ENCODE data around the gene MAPK8IP2. TPM values are rescaled to one million over a fixed set of nuclear protein-coding genes. Genes with fewer than 3 reads are reported as not detected.
A peak's percentile ranks its signal among the peaks of the same experiment; 100 is the strongest.

Gene MAPK8IP2
- total RNA-seq, 2 experiments from 2014 or later = 0.15 to 0.18 TPM

DNA sequence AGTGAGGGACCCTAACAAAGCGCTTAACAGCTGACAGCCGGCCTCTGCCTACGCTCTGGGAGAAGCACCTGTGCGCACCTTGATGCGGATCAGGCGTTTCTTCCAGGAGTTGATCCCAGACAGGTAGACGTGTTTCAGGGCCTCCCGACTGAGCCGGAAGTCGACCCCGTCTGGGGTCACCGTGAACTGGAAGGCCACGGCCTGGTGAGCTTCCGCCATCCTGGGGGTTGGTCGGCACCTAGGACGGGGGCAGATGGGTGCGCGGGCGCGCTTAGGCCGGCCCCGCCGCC, 23.0 kb upstream of the MAPK8IP2 start:
- CTCF ChIA-PET = interaction anchor here (1.1 to 3.7 kb wide), 4 partner anchors 12 to 52 kb away, joined by 3 to 18 read pairs (median 4); partner anchors contain the start of genes SCO2 and SYCE3
- Mint-ChIP-seq H3K27me3 (no peaks in the 10 kb centered on the region), H3K4me1 (peaks cover 36% of the 10 kb centered on the region), H3K36me3 (ENCODE audit: low read depth) (peaks cover 34% of the 10 kb centered on the region), H3K9me3 (no peaks in the 10 kb centered on the region), H3K27ac (peak overlapping the region; percentile 35), H3K4me3 (peak overlapping the region; percentile 62)
- POLR2A ChIA-PET = interaction anchor here (1.0 to 2.2 kb wide), 6 partner anchors 15 to 52 kb away, joined by 3 to 14 read pairs (median 6); partner anchors contain the start of genes KLHDC7B, SCO2, SYCE3 and TYMP
- DNase-seq = no peak

DNA sequence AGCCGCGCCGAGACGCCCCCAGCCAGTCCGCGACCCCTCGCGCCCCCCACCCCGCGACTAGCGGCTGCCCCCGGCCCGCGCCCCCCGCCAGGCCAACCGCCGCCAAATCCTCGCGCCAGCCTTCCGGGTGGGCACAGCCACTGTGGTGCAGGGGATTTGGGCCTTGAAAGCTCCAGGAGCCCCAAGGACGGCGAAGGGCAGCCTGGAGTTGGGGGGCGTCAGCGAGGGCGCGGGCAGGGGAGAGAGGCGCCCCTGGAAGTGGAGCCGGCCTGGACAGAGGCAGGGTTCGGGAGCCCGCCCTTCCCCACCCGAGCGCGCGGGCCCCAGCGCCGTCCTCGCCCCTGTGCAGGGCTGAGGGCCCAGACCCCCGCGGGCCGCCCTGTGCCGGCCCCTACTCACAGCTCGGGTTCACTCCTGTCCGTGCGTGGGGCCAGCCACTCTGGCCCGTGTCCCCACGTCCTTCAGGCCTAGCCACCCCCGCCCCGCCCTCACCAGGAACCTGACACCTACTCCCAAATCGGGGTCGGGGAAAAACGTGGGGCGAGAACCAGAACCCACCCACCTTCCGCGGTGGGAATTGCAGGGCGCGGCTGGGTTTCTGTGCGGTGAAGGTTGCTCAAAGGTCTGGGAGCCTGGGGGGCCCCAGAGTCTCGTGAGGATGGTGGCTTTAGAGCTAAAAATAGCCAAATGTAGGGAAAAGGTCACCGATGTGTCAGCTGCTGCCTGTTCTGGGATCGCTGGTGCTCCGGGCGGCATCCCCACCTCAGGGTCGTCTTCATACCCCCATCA, 22.4 kb upstream of the MAPK8IP2 start, which contains the start of gene CPT1B:
Gene CPT1B, minus strand, starts transcription at position 441 of the 789 bp plus-strand sequence. CDS start 512 bp downstream, outside the sequence.
- ChIA-PET POLR2A (interaction anchor here (1.0 to 2.2 kb wide), 8 partner anchors 12 to 53 kb away, joined by 3 to 14 read pairs (median 6); partner anchors contain the start of genes KLHDC7B, SCO2 and SYCE3), CTCF (interaction anchor here (0.8 to 1.9 kb wide), 4 partner anchors 12 to 53 kb away, joined by 3 to 4 read pairs (median 4); partner anchors contain the start of gene SCO2)
- no peaks in the 10 kb centered on the region for H3K9me3 Mint-ChIP-seq
- H3K27me3 Mint-ChIP-seq = no peaks in the 10 kb centered on the region
- H3K27ac Mint-ChIP-seq = peak within 1 kb of the TSS; percentile 35
- peaks cover 36% of the 10 kb centered on the region for H3K4me1 Mint-ChIP-seq
- H3K36me3 Mint-ChIP-seq (ENCODE audit: low read depth) = peaks cover 31% of the 10 kb centered on the region
- H3K4me3 Mint-ChIP-seq = peak within 1 kb of the TSS; percentile 62
- DNase-seq = no peak

DNA sequence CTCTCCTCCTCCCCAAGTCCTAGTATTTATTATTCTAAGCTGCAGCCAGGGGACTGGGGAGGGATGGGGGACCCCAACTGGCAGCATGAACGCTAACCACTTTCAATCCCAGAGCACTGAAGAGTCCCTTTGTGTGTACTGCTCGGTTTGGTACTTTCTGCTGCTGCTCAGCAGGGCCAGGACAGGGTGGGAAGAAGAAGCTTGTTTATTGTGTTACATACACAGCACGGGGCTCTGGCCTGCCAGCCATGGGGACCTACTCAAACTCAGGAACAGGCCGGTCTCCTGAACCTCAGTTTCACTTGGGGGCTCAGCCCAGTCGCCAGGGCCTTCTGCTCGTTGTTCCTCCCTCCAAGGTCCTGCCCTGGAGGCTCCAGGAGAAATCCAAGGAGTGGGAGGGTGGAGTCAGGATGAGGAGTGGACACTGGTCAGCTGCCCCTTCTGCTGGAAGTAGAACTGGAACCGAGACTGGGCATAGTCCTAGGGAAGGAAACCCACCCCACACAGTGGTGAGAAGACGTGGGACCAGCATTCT, 21.8 kb upstream of the MAPK8IP2 start:
- H3K4me3 Mint-ChIP-seq = peak overlapping the region; percentile 13
- H3K36me3 Mint-ChIP-seq (ENCODE audit: low read depth) = peaks cover 31% of the 10 kb centered on the region
- CTCF ChIA-PET = interaction anchor here (0.8 to 1.9 kb wide), 2 partner anchors 14 to 30 kb away, joined by 3 to 4 read pairs; no protein-coding TSS in a partner anchor

GRCh38 chr22:50579752-50580151, 20.8 kb upstream of the MAPK8IP2 start:
- H3K27ac Mint-ChIP-seq = no peak overlapping the region
- H3K27me3 Mint-ChIP-seq = no peaks in the 10 kb centered on the region
- POLR2A ChIA-PET = interaction anchor here (1.6 to 1.7 kb wide), 2 partner anchors 13 to 29 kb away, joined by 5 to 7 read pairs; no protein-coding TSS in a partner anchor
- H3K9me3 Mint-ChIP-seq = no peaks in the 10 kb centered on the region
- no peak for DNase-seq
- CTCF ChIA-PET = no interaction called here
- H3K36me3 Mint-ChIP-seq (ENCODE audit: low read depth) = peaks cover 31% of the 10 kb centered on the region
- H3K4me3 Mint-ChIP-seq = no peak overlapping the region
- H3K4me1 Mint-ChIP-seq = peaks cover 43% of the 10 kb centered on the region

More for the DNA sequence above, 21.8 kb upstream of the MAPK8IP2 start:
- Mint-ChIP-seq H3K27ac (no peak overlapping the region), H3K4me1 (peaks cover 42% of the 10 kb centered on the region), H3K27me3 (no peaks in the 10 kb centered on the region), H3K9me3 (no peaks in the 10 kb centered on the region)
- POLR2A ChIA-PET = interaction anchor here (1.2 to 2.2 kb wide), 4 partner anchors 13 to 53 kb away, joined by 5 to 14 read pairs (median 6); partner anchors contain the start of genes SCO2 and SYCE3
- DNase-seq = no peak

- no peak for DNase-seq
- Mint-ChIP-seq H3K4me3 (peak overlapping the region; percentile 81), H3K36me3 (ENCODE audit: low read depth) (peaks cover 22% of the 10 kb centered on the region), H3K27me3 (no peaks in the 10 kb centered on the region), H3K9me3 (no peaks in the 10 kb centered on the region), H3K27ac (peak overlapping the region; percentile 82), H3K4me1 (peaks cover 43% of the 10 kb centered on the region)
- ChIA-PET POLR2A (interaction anchor here (1.0 to 3.1 kb wide), 10 partner anchors 9 to 337 kb away, joined by 3 to 51 read pairs (median 10); partner anchors contain the start of genes LMF2, NCAPH2, SCO2 and SYCE3), CTCF (interaction anchor here (0.7 to 2.7 kb wide), 5 partner anchors 21 to 56 kb away, joined by 3 to 9 read pairs (median 3); partner anchors contain the start of gene SCO2)
Observed at GRCh38 chr22:50581031-50581949, 19.3 kb upstream of the MAPK8IP2 start.

DNA sequence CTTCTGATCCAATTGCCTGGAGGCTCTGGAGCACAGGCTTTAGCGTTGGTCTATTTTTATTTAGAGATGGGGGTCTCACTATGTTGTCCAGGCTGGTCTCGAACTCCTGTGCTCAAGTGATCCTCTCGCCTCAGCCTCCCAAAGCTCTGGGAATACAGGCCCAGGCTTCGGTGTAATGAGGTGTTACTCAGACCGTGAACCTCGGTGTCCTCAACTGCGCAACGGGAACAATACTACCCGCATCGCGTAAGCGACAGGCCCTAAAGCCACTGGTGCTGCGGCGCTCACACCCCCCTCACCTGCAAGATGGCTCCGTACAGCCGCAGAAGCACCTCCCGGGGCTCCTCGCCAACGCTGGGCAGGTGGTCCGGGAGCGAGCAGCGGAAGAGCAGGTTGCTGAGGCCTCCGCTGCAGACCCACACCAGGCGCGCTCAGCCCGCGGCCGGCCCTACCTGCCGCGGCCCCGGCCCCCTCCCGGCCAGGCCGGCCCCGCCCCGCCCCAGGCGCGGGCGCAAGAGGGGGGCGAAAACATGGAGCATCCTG, 18.6 kb upstream of the MAPK8IP2 start:
- peak overlapping the region; percentile 81 for H3K4me3 Mint-ChIP-seq
- DNase-seq = no peak
- ChIA-PET POLR2A (interaction anchor here (0.6 to 3.1 kb wide), 23 partner anchors 9 to 338 kb away, joined by 3 to 51 read pairs (median 4); partner anchors contain the start of genes ARSA, KLHDC7B, LMF2 and MAPK8IP2), CTCF (interaction anchor here (0.6 to 2.7 kb wide), 8 partner anchors 11 to 240 kb away, joined by 3 to 13 read pairs (median 4); partner anchors contain the start of genes KLHDC7B and SCO2)
- no peaks in the 10 kb centered on the region for H3K9me3 Mint-ChIP-seq
- H3K27ac Mint-ChIP-seq = peak overlapping the region; percentile 93
- peaks cover 21% of the 10 kb centered on the region for H3K36me3 Mint-ChIP-seq (ENCODE audit: low read depth)
- peaks cover 41% of the 10 kb centered on the region for H3K4me1 Mint-ChIP-seq
- no peaks in the 10 kb centered on the region for H3K27me3 Mint-ChIP-seq

DNA sequence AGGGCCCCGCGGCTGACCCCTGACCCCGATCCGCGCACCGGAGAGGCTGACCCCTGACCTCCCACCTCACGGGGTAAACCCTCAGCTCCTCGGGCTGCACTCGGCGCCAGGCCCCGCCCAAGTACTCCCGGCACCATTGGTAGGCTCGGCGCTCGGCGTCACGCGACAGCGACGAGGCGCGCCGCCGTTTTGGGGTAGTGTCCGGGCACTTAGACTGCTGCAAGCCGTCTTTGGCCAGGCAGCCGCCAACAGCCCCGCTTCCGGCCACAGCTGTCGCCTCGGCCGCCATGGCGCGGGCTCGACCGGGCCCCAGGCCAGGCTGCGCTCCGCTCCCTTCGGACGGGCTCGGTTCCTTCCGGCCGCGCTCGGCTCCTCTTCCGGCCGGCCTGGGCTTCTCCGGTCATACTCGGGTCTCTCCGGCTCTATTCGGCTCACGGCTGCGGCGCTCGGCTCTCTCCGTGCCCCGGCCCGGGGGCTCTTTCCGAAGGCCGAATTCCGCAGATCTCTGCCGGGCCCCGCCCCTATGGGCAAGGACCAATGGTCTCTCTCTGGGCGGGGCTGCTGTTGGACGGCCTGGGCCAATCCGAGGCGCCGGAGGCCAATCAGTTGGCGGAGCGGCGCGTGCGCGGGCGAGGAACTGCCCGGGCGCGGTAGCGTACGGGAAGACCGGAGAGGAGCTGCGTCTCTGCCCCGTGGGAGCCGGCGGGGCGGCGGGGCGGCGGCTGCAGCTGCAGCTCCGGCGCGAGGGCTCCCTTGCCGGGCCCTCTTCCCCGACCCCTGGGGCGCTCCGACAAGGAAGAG, 17.9 kb upstream of the MAPK8IP2 start, which contains the start of gene CHKB:
Gene CHKB, minus strand, starts transcription at position 357 of the 801 bp plus-strand sequence. Its CDS starts 68 bp downstream, at position 289.
- DNase-seq = peak; percentile 99
- H3K4me3 Mint-ChIP-seq = peak within 1 kb of the TSS; percentile 81
- POLR2A ChIA-PET = interaction anchor here (0.6 to 3.1 kb wide), 28 partner anchors 9 to 396 kb away, joined by 3 to 51 read pairs (median 4); partner anchors contain the start of genes ARSA, KLHDC7B, LMF2 and MAPK8IP2
- H3K9me3 Mint-ChIP-seq = no peaks in the 10 kb centered on the region
- H3K27ac Mint-ChIP-seq = peak within 1 kb of the TSS; percentile 93
- H3K27me3 Mint-ChIP-seq = no peaks in the 10 kb centered on the region
- CTCF ChIA-PET = interaction anchor here (0.6 to 2.7 kb wide), 7 partner anchors 12 to 241 kb away, joined by 3 to 13 read pairs (median 4); partner anchors contain the start of genes KLHDC7B and SCO2
- H3K4me1 Mint-ChIP-seq = peaks cover 34% of the 10 kb centered on the region
- H3K36me3 Mint-ChIP-seq (ENCODE audit: low read depth) = peaks cover 17% of the 10 kb centered on the region

DNA sequence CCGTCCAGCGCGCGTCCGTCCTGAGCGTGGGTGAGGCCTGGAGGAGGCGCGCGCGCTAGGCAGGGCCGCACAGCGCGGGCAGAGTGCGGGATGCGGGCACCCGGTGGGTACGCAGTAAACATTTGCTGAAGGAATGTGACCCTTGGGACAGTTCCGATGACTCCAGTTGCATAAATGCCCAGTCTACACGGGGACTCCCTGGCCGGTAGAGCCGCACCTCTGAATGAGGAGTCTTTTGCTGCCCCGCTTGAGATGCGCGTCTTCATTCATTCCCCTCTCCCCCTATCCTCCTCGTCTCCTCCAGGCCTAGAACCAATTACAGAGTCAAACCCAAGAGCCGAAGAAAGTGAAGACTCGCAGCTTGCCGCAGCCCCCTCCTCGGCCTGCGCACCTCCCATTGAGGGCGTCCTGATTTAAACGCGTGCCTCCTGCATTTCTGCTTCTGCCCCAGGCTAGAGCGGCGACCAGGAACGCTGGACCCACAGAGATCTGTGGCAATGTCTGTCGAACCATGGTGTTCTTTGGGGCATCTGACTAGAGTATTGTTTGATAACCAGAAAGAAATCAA, 17.2 kb upstream of the MAPK8IP2 start:
- H3K27me3 Mint-ChIP-seq = no peaks in the 10 kb centered on the region
- peak overlapping the region; percentile 81 for H3K4me3 Mint-ChIP-seq
- peaks cover 17% of the 10 kb centered on the region for H3K36me3 Mint-ChIP-seq (ENCODE audit: low read depth)
- ChIA-PET POLR2A (interaction anchor here (0.6 to 3.1 kb wide), 18 partner anchors 10 to 397 kb away, joined by 3 to 51 read pairs (median 6); partner anchors contain the start of genes KLHDC7B, LMF2, NCAPH2 and SCO2), CTCF (interaction anchor here (0.7 to 2.7 kb wide), 5 partner anchors 32 to 242 kb away, joined by 4 to 13 read pairs (median 6); partner anchors contain the start of genes KLHDC7B and SCO2)
- no peak for DNase-seq
- peaks cover 33% of the 10 kb centered on the region for H3K4me1 Mint-ChIP-seq
- peak overlapping the region; percentile 54 for H3K27ac Mint-ChIP-seq
- no peaks in the 10 kb centered on the region for H3K9me3 Mint-ChIP-seq

- POLR2A ChIA-PET = interaction anchor here (0.8 to 3.1 kb wide), 7 partner anchors 9 to 76 kb away, joined by 3 to 27 read pairs (median 5); partner anchors contain the start of genes LMF2, NCAPH2 and TYMP
- Mint-ChIP-seq H3K4me3 (peak overlapping the region; percentile 81), H3K27ac (no peak overlapping the region), H3K36me3 (ENCODE audit: low read depth) (peaks cover 13% of the 10 kb centered on the region), H3K27me3 (no peaks in the 10 kb centered on the region), H3K4me1 (peaks cover 28% of the 10 kb centered on the region), H3K9me3 (no peaks in the 10 kb centered on the region)
- DNase-seq = no peak
- CTCF ChIA-PET = interaction anchor here (0.7 to 1.7 kb wide), 2 partner anchors 33 to 58 kb away, joined by 4 to 5 read pairs; no protein-coding TSS in a partner anchor
Observed at GRCh38 chr22:50584106-50585096, 16.2 kb upstream of the MAPK8IP2 start.
